ENCODE results near the gene RHCE. TPM values are rescaled to one million over a fixed set of nuclear protein-coding genes. Genes with fewer than 3 reads are reported as not detected.
"Not testable (repeated sequence)": the region's sequence is repeated elsewhere in the genome, so short reads cannot be mapped to it uniquely, and the experiment has no call there.

The RHCE gene
- 0.30 TPM in 1 of 2 replicates, not detected in the other for total RNA-seq (2022)
- percentile 21 among the genes with signal in this experiment for Bru-seq, nascent RNA
- percentile 14 among the genes with signal in this experiment for BruChase-seq, experiment 1, labeled RNA remaining after a 2-hour chase
- BruChase-seq, experiment 2, labeled RNA remaining after a 6-hour chase, result percentile 10 among the genes with signal in this experiment
- long read RNA-seq, result 0 reads

GRCh38 chr1:25420715-25421114 lies at the start of gene RHCE:
Gene RHCE (minus strand): TSS chr1:25420825. CDS start chr1:25420786, 39 bp downstream.
- H3K27ac Mint-ChIP-seq (ENCODE audit: unreplicated experiment); H3K4me1 ChIP-seq; H3K36me3 ChIP-seq (ENCODE audit: control insufficient read depth, insufficient read depth, low read length); H3K36me3 Mint-ChIP-seq (ENCODE audit: insufficient read depth, unreplicated experiment); H3K4me1 Mint-ChIP-seq (ENCODE audit: low read depth, unreplicated experiment); H3K9me3 Mint-ChIP-seq (ENCODE audit: unreplicated experiment); CTCF ChIA-PET; H3K9me3 ChIP-seq; H3K4me3 Mint-ChIP-seq (ENCODE audit: unreplicated experiment); BruUV-seq (replicated peaks); H3K27me3 ChIP-seq (replicated peaks; ENCODE audit: control insufficient read depth, insufficient read depth, low read length); H3K27me3 Mint-ChIP-seq (ENCODE audit: insufficient read depth, unreplicated experiment); H3K4me3 ChIP-seq (ENCODE audit: low read depth, low read length); POLR2A ChIA-PET; DNase-seq; intact Hi-C loops (cut with micrococcal nuclease; ENCODE audit: unreplicated experiment): not testable (repeated sequence)

GRCh38 chr1:25469177-25469576 lies 48.6 kb upstream of the RHCE start:
- no peak for DNase-seq
- H3K27me3 ChIP-seq (replicated peaks; ENCODE audit: control insufficient read depth, insufficient read depth, low read length), result no peaks in the 10 kb centered on the region
- Mint-ChIP-seq H3K27me3 (ENCODE audit: insufficient read depth, unreplicated experiment) (no peaks in the 10 kb centered on the region), H3K9me3 (ENCODE audit: unreplicated experiment) (no peaks in the 10 kb centered on the region), H3K36me3 (ENCODE audit: insufficient read depth, unreplicated experiment) (no peaks in the 10 kb centered on the region), H3K4me3 (ENCODE audit: unreplicated experiment) (no peak overlapping the region), H3K27ac (ENCODE audit: unreplicated experiment) (no peak overlapping the region), H3K4me1 (ENCODE audit: low read depth, unreplicated experiment) (no peaks in the 10 kb centered on the region)
- ChIA-PET POLR2A (no interaction called here), CTCF (interaction anchor here (0.5 kb wide), 1 partner anchor 930 kb away, joined by 4 read pairs; no protein-coding TSS in a partner anchor)
- intact Hi-C loops (cut with micrococcal nuclease; ENCODE audit: unreplicated experiment), result no loop called here
- no TSS peak for BruUV-seq (replicated peaks)
- H3K9me3 ChIP-seq, result no peaks in the 10 kb centered on the region
- H3K4me1 ChIP-seq, result no peaks in the 10 kb centered on the region
- no peaks in the 10 kb centered on the region for H3K36me3 ChIP-seq (ENCODE audit: control insufficient read depth, insufficient read depth, low read length)
- TF ChIP-seq, protein P1, sequence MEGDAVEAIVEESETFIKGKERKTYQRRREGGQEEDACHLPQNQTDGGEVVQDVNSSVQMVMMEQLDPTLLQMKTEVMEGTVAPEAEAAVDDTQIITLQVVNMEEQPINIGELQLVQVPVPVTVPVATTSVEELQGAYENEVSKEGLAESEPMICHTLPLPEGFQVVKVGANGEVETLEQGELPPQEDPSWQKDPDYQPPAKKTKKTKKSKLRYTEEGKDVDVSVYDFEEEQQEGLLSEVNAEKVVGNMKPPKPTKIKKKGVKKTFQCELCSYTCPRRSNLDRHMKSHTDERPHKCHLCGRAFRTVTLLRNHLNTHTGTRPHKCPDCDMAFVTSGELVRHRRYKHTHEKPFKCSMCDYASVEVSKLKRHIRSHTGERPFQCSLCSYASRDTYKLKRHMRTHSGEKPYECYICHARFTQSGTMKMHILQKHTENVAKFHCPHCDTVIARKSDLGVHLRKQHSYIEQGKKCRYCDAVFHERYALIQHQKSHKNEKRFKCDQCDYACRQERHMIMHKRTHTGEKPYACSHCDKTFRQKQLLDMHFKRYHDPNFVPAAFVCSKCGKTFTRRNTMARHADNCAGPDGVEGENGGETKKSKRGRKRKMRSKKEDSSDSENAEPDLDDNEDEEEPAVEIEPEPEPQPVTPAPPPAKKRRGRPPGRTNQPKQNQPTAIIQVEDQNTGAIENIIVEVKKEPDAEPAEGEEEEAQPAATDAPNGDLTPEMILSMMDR (IDR thresholded peaks at IDR 0.05; ENCODE audit: insufficient read depth in 1 of 2, low read depth in 1 of 2, low read length in 1 of 2, severe bottlenecking in 1 of 2, unreplicated experiment in 1 of 2), result no peak
- no peak overlapping the region for H3K4me3 ChIP-seq (ENCODE audit: low read depth, low read length)

DNA sequence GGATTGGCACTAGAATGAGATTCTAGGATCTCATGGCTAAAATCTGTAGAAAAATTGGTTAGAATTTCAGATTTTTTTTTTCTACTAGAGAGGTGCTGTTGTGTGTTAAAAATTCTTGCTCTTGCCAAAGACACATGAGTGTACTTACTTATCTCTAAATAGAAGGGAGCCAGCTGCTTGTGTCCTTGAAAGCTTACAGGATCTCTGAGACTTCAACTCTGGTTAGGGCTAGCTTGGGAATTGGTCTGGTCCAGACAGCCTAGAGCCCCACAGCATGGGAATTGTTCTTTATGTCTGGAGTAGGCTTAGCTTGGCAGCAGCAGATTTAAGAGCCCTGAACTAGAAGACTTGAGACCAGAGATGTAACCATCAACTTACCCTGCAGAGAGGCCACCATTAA lies 47.4 kb upstream of the RHCE start:
- Histone ChIP-seq H3K4me1 (no peaks in the 10 kb centered on the region), H3K9me3 (no peaks in the 10 kb centered on the region), H3K36me3 (ENCODE audit: control insufficient read depth, insufficient read depth, low read length) (no peaks in the 10 kb centered on the region), H3K4me3 (ENCODE audit: low read depth, low read length) (no peak overlapping the region), H3K27me3 (replicated peaks; ENCODE audit: control insufficient read depth, insufficient read depth, low read length) (no peaks in the 10 kb centered on the region)
- Mint-ChIP-seq H3K27ac (ENCODE audit: unreplicated experiment) (no peak overlapping the region), H3K36me3 (ENCODE audit: insufficient read depth, unreplicated experiment) (no peaks in the 10 kb centered on the region), H3K9me3 (ENCODE audit: unreplicated experiment) (no peaks in the 10 kb centered on the region), H3K4me1 (ENCODE audit: low read depth, unreplicated experiment) (no peaks in the 10 kb centered on the region), H3K27me3 (ENCODE audit: insufficient read depth, unreplicated experiment) (no peaks in the 10 kb centered on the region), H3K4me3 (ENCODE audit: unreplicated experiment) (no peak overlapping the region)
- no TSS peak for BruUV-seq (replicated peaks)
- TF ChIP-seq, protein P1 (IDR thresholded peaks at IDR 0.05; ENCODE audit: insufficient read depth in 1 of 2, low read depth in 1 of 2, low read length in 1 of 2, severe bottlenecking in 1 of 2, unreplicated experiment in 1 of 2), result no peak
- ChIA-PET POLR2A (no interaction called here), CTCF (no interaction called here)
- intact Hi-C loops (cut with micrococcal nuclease; ENCODE audit: unreplicated experiment), result no loop called here
- no peak for DNase-seq

GRCh38 chr1:25467616-25468015 lies 47.0 kb upstream of the RHCE start:
- Histone ChIP-seq H3K36me3 (ENCODE audit: control insufficient read depth, insufficient read depth, low read length) (no peaks in the 10 kb centered on the region), H3K9me3 (no peaks in the 10 kb centered on the region), H3K27me3 (replicated peaks; ENCODE audit: control insufficient read depth, insufficient read depth, low read length) (no peaks in the 10 kb centered on the region), H3K4me3 (ENCODE audit: low read depth, low read length) (no peak overlapping the region), H3K4me1 (no peaks in the 10 kb centered on the region)
- ChIA-PET CTCF (no interaction called here), POLR2A (no interaction called here)
- no peaks in the 10 kb centered on the region for H3K4me1 Mint-ChIP-seq (ENCODE audit: low read depth, unreplicated experiment)
- no peaks in the 10 kb centered on the region for H3K36me3 Mint-ChIP-seq (ENCODE audit: insufficient read depth, unreplicated experiment)
- TF ChIP-seq, protein P1 (IDR thresholded peaks at IDR 0.05; ENCODE audit: insufficient read depth in 1 of 2, low read depth in 1 of 2, low read length in 1 of 2, severe bottlenecking in 1 of 2, unreplicated experiment in 1 of 2), result no peak
- H3K27ac Mint-ChIP-seq (ENCODE audit: unreplicated experiment), result no peak overlapping the region
- intact Hi-C loops (cut with micrococcal nuclease; ENCODE audit: unreplicated experiment), result no loop called here
- H3K9me3 Mint-ChIP-seq (ENCODE audit: unreplicated experiment), result no peaks in the 10 kb centered on the region
- H3K27me3 Mint-ChIP-seq (ENCODE audit: insufficient read depth, unreplicated experiment), result no peaks in the 10 kb centered on the region
- DNase-seq, result no peak
- no TSS peak for BruUV-seq (replicated peaks)
- H3K4me3 Mint-ChIP-seq (ENCODE audit: unreplicated experiment), result no peak overlapping the region

All from Caco-2 (cell line).